NCI-H146 (cell line): ENCODE results near the gene TIMM17B.
A peak's percentile ranks its signal among the peaks of the same experiment; 100 is the strongest.

Source experiments
- DNase-seq: peaks from one replicate; lab custom pipeline; 2025; lab: John Stamatoyannopoulos, UW

TIMM17B gene

DNA sequence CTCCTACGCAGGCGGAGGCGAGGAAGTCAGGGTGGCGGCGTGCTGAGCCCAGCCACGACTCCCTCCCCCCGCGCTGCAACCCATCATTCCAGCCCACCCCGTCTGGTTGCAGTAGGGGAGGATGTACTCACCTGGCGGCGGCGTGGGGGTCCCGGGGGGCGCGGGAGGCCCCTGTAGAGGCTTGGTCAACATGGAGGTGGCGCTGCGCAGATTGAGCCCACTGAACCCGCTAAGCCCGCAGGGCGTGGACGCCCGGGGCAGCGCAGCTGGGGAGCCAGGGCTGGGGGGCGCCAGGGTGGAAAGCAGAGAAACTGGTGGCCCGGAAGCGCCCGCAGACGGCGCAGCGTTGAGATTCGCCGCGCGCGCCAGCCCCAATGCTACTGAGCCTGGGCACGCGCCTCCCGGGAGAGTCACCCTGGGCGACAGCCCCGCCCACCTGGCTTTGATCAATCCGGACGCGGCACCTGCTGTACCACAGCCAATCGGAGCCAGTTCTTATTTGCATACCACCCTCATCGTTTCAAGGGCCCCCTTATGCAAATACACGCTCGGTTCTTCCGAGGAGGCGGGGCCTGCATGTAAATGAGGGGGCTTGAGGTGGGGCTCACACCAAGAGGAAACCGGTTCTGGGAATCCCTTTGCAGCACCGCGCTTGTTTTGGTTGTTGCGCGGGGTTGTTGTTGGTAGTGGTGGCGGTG, 21.2 kb upstream of the TIMM17B start, which contains the start of gene PIM2:
TSS of gene PIM2 (minus strand) at position 382 of the 698 bp plus-strand sequence. CDS start at position 192, 190 bp downstream.
- peak; percentile 97 for DNase-seq

DNA sequence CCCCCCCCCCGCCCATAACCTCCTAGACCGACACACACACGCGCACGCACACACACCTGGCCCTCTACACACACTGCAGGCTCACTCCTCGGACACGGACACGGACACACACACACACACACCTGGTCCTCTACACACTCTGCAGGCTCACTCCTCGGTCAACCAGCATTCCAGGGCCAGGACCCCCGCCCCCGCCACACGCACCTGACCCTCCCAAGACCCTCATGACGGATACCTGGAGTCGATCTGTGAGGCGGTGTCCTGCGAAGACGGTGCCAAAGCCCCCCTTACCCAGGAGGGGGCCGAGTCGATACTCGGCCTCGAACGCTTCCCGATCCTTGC, 20.7 kb upstream of the TIMM17B start:
- peak; percentile 24 for DNase-seq

- DNase-seq, result peak; percentile 92
These were observed 19.8 kb upstream of the TIMM17B start for GRCh38 chrX:48917139-48918001.

GRCh38 chrX:48914593-48915493, 17.3 kb upstream of the TIMM17B start:
- DNase-seq, result no peak

GRCh38 chrX:48913605-48914366, 16.2 kb upstream of the TIMM17B start:
- DNase-seq, result no peak

- DNase-seq, result peak; percentile 86
These were observed 14.0 kb upstream of the TIMM17B start, which contains the start of gene SLC35A2 for GRCh38 chrX:48911412-48912182. Gene SLC35A2 (minus strand): TSS chrX:48911646. CDS start chrX:48911636, 10 bp downstream.

DNA sequence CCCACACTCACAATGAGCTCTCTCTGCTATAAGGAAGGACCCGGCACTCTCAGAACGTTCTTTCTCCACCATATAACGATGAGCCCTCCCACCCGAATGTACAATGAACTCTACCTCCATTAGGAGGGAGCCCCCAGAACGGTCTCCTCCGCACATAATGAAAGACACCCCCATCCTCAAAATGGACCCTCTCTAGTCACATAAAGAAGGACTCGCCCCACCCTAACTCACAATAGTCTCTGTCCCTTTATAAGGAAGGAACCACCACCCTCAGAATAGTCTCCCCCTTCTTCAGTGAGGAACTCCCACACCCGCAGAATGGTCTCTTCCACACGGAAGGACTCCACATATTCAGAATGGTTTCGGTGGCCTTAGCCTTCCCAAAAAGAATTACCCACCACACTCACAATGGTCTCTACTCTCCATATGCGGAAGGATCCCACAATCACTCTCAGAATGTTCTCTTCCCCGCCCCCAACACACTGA, 13.4 kb upstream of the TIMM17B start:
- peak; percentile 20 for DNase-seq

GRCh38 chrX:48909703-48910294, 12.2 kb upstream of the TIMM17B start:
- DNase-seq, result no peak

DNA sequence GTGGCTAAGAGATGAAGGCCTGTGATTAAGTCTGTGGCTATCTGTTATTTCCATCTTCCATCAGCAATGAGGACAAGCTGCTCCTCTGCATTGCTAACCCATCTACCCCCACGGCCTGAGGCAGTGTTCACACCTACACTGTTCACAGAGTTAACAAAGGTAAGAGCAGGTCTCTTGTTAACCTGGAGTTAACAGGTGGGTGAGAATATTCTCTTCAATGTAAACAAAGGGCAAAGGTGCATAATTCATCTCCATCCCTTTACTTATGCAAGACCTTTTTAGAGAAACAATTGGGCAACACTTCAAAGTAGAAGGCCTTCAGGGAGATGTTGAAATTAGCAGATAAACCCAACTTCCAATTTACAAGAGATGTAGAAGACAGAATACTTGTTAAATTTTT, 11.0 kb upstream of the TIMM17B start:
- no peak for DNase-seq

DNA sequence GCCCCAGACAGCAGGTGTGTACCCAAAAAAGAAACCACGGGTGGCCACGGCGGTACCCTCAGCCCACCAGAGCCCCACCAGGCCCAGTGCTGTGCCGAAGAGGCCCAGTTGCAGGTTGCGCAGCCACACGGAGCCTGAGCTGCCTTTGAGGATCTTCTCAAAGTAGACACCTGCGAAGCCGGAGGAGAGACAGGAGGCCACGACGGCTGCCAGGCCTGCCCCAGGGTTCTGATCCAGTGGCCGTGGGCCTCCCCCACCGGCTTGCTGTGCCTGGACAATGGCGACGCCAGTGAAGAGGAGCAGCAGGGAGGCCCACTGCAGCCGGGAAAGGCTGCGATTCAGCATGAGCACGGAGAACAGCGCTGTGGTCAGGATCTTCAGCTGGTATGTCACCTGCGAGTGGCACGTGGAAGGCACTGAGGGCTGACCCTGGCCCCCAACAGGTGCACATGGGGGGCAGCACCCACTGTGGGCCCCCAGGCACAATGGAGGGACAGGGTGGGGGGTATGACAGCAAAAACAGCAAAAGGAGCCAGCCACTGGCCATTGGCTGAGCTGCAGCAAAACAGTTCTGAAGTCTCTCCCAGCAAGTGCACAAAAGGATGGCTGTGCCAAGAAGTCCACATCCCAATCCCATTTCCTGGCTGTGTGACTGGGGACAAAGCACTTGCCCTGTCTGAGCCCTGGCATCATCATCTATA, 7.7 kb upstream of the TIMM17B start:
- no peak for DNase-seq

GRCh38 chrX:48904626-48905025, 7.1 kb upstream of the TIMM17B start:
- no peak for DNase-seq

DNA sequence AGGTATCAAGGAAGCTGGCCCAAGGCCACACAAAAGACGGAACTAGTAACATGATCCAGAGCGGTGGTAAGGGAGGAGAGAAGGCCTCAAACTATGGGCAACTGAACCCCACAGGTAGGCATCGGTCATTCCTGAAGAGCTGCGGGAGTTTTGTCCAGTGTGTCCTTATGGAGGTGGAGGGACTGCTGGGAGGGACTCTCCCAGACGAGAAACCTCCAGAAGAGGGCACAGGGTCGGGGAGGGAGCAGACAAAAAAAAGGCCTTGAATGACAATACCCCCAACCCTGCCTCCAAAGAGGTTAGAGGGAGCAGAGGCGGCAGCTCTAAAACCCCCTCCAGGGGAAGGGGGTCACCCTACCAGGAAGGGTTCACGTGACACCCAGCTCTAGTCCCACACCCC, 6.6 kb upstream of the TIMM17B start:
- no peak for DNase-seq

GRCh38 chrX:48903290-48903689, 5.7 kb upstream of the TIMM17B start:
- no peak for DNase-seq

GRCh38 chrX:48902776-48903175, 5.2 kb upstream of the TIMM17B start:
- no peak for DNase-seq

DNA sequence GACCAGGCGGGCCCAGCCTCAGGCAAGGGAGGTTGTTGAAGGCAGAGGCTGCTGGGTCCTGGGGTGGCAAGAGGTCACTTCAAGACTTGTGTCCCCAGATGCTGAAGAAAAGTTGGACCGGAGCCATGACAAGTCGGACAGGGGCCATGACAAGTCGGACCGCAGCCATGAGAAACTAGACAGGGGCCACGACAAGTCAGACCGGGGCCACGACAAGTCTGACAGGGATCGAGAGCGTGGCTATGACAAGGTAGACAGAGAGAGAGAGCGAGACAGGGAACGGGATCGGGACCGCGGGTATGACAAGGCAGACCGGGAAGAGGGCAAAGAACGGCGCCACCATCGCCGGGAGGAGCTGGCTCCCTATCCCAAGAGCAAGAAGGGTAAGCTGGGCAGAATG, 4.6 kb upstream of the TIMM17B start:
- no peak for DNase-seq

- DNase-seq, result no peak
These were observed 3.5 kb upstream of the TIMM17B start for GRCh38 chrX:48901069-48901468.

GRCh38 chrX:48899078-48899410, 1.5 kb upstream of the TIMM17B start:
- no peak for DNase-seq

DNA sequence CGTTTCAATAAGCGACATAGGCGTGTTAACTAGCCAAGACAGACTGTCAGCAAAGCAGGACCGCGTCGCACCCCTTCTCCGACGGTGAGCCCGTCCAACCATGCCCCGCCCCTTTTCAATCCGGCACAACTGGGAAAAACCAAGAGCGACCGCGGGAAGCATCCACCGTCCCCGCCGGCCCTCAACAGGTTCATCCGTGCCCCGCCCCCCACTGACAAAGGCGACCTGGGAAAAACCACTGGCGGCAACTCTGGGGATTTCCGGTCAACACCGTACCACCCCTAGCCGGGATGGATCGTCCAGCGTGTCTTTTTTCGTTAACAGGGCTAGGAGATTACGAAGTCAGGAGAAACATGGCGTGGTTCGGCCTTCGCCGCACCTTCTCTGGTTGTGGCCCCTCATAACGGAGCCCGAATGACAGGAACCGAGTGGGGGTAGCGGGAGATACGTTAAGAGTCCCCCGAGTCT, 377 bp downstream of the TIMM17B start:
- peak; percentile 91 for DNase-seq

DNA sequence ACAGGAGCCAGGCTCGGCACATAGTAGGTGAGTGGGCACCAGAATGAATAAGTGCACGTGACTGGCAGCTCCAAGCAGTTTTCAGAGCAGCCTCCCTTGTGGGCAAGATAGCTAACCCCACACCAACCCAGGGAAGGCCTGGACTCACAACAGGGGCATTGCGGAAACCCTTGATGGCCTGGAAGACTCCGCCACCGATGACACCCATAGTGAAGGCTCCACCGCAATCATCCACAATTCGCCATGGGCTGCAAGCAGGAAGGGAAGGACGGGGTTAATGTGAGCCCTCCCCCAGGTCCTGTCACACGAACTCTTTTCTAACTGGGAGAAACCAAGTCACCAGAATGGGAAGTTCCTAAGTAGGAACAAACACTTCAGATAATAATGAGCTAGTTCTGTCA, 957 bp downstream of the TIMM17B start:
- DNase-seq, result peak; percentile 35
